HepG2 (cell line): ENCODE data around the gene MEX3D. TPM values are rescaled to one million over a fixed set of nuclear protein-coding genes. Genes with fewer than 3 reads are reported as not detected.
A peak's percentile ranks its signal among the peaks of the same experiment; 100 is the strongest.

Source experiments
- AHDC1 ChIP-seq: sonication (generic); formaldehyde crosslinking; IDR thresholded peaks from 2 replicates; pipeline ENCODE4 v1.5.1; 2020; ENCODE audit warnings: mild to moderate bottlenecking, missing genetic modification reagents, borderline replicate concordance
- AKAP8 ChIP-seq: sonication (generic); formaldehyde crosslinking; IDR thresholded peaks from 2 replicates; pipeline ENCODE4 v1.5.1; 2020; ENCODE audit warnings: mild to moderate bottlenecking, missing genetic modification reagents
- CAMTA2 ChIP-seq: sonication (generic); formaldehyde crosslinking; IDR thresholded peaks from 2 replicates; pipeline ENCODE4 v1.4.0; 2020; ENCODE audit warnings: mild to moderate bottlenecking, missing genetic modification reagents, borderline replicate concordance
- CHD4 ChIP-seq: fragments of 200-600 bp; sonication (generic); IDR thresholded peaks from 2 replicates; pipeline ENCODE4 v1.7.0; 2017; ENCODE audit warnings: mild to moderate bottlenecking, low read length, borderline replicate concordance
- EP300 ChIP-seq, 3 experiments: sonication (generic) in 1 of 3; formaldehyde crosslinking in 1 of 3; IDR thresholded peaks; 2 replicates each; pipeline versions ENCODE4 v1.5.1 to v1.6.1; 2011 to 2020; ENCODE audit warnings: low read depth in 2 of 3, low read length in 2 of 3, borderline replicate concordance in 1 of 3, improper control_type of control experiment in 1 of 3, mild to moderate bottlenecking in 1 of 3, missing genetic modification reagents in 1 of 3, moderate library complexity in 1 of 3
- GATAD1 ChIP-seq: IDR thresholded peaks from 2 replicates; pipeline ENCODE4 v1.6.1; 2016; ENCODE audit warnings: missing genetic modification reagents, missing compliant biosample characterization
- HNRNPLL ChIP-seq: fragments of 200-400 bp; formaldehyde crosslinking; IDR thresholded peaks from 2 replicates; pipeline ENCODE4 v1.6.1; 2017; ENCODE audit warnings: mild to moderate bottlenecking, low read depth, low read length; ENCODE audit not compliant: poor library complexity, severe bottlenecking
- KAT7 ChIP-seq: IDR thresholded peaks from 2 replicates; pipeline ENCODE4 v1.6.1; 2018; ENCODE audit warnings: borderline replicate concordance, missing compliant biosample characterization
- KLF6 ChIP-seq: IDR thresholded peaks from 2 replicates; pipeline ENCODE4 v1.8.0; 2016; ENCODE audit warnings: missing biosample characterization, missing genetic modification reagents
- MAFF ChIP-seq: IDR thresholded peaks from 2 replicates; pipeline ENCODE4 v1.6.1; 2011; ENCODE audit warnings: low read depth, low read length, improper control_type of control experiment
- NFKB2 ChIP-seq: sonication (generic); formaldehyde crosslinking; IDR thresholded peaks from 2 replicates; pipeline ENCODE4 v1.4.0; 2020; ENCODE audit warnings: missing genetic modification reagents, borderline replicate concordance
- PPARG ChIP-seq: conservative IDR thresholded peaks from 2 replicates; pipeline ENCODE4 v1.6.1; 2016; ENCODE audit warnings: missing biosample characterization, missing genetic modification reagents
- SMYD3 ChIP-seq: sonication (generic); formaldehyde crosslinking; IDR thresholded peaks from 2 replicates; pipeline ENCODE4 v1.8.1; 2023; ENCODE audit warnings: mild to moderate bottlenecking, missing genetic modification reagents
- ZNF446 ChIP-seq: sonication (generic); formaldehyde crosslinking; IDR thresholded peaks from 2 replicates; pipeline ENCODE4 v1.5.0; 2020; ENCODE audit warnings: mild to moderate bottlenecking, missing genetic modification reagents
- ZNF740 ChIP-seq: sonication (generic); formaldehyde crosslinking; IDR thresholded peaks from 2 replicates; pipeline ENCODE4 v1.4.0; 2020; ENCODE audit warnings: missing genetic modification reagents
- polyA plus RNA-seq, 8 experiments: library from polyadenylated mRNA; depleted of rRNA in 3 of 8; stranded (reverse) in 7 of 8; unstranded in 1 of 8; fragments of >200 nt; fragmentation: Illumina TruSeq in 4 of 8; extraction: Trizol in 4 of 8; gene quantifications; 2 replicates each; pipeline versions ENCODE4 v1.2.1 to v1.2.3, GENCODE V29; 2011 to 2016; ENCODE audit warnings: low read depth in 4 of 8, missing spikeins in 1 of 8, mixed read lengths in 1 of 8; ENCODE audit not compliant: insufficient read depth in 1 of 8
- total RNA-seq, 5 experiments: library from RNA; depleted of rRNA; stranded (reverse); fragments of >200 nt; fragmentation: Illumina TruSeq; extraction: Trizol; gene quantifications; 2 replicates each; pipeline ENCODE4 v1.2.3, GENCODE V29; 2016; ENCODE audit warnings: low read depth in 1 of 5
- TF ChIP-seq, protein P1 (sequence below): sonication (generic); formaldehyde crosslinking; IDR thresholded peaks from 2 replicates; pipeline ENCODE4 v1.4.0; 2020; ENCODE audit warnings: mild to moderate bottlenecking, low read depth, missing genetic modification reagents
- TF ChIP-seq, protein P2 (sequence below): sonication (generic); formaldehyde crosslinking; IDR thresholded peaks from 2 replicates; pipeline ENCODE4 v1.4.0; 2020; ENCODE audit warnings: missing genetic modification reagents, borderline replicate concordance
- TF ChIP-seq, protein P3 (sequence below): sonication (generic); formaldehyde crosslinking; IDR thresholded peaks from 2 replicates; pipeline ENCODE4 v1.5.1; 2020; ENCODE audit warnings: missing genetic modification reagents, mild to moderate bottlenecking, borderline replicate concordance

The MEX3D gene
- total and polyA plus RNA-seq, 2 of the 13 experiments (the other 11 are each of a cell fraction or from before 2014, with no cell fraction given): 3.6 to 17.1 TPM

GRCh38 chr19:1568320-1569019 is at the start of gene MEX3D (continued):
- TF ChIP-seq, protein P1, sequence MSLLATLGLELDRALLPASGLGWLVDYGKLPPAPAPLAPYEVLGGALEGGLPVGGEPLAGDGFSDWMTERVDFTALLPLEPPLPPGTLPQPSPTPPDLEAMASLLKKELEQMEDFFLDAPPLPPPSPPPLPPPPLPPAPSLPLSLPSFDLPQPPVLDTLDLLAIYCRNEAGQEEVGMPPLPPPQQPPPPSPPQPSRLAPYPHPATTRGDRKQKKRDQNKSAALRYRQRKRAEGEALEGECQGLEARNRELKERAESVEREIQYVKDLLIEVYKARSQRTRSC: no peak
- TF ChIP-seq AHDC1 (CRISPR knock-in tag) (no peak), GATAD1 (CRISPR knock-in tag) (no peak), ZNF740 (peak; percentile 62; the same call in 1 of the 2 replicates), KLF6 (0 out of 2 replicates have a peak, but pooled peaks have one; percentile 57), MAFF (no peak), SMYD3 (CRISPR knock-in tag) (0 out of 2 replicates have a peak, but pooled peaks have one; percentile 31), CHD4 (no peak), PPARG (CRISPR knock-in tag) (0 out of 2 replicates have a peak, but pooled peaks have one; percentile 30), CAMTA2 (CRISPR knock-in tag) (no peak), HNRNPLL (no peak), ZNF446 (CRISPR knock-in tag) (0 out of 2 replicates have a peak, but pooled peaks have one; percentile 31), EP300 (IDR thresholded peaks at IDR 0.05; ENCODE audit: low read depth in 2 of 2, low read length in 2 of 2) (no peak), EP300 (CRISPR knock-in tag; IDR thresholded peaks at IDR 0.05; ENCODE audit: borderline replicate concordance) (0 out of 2 replicates have a peak, but pooled peaks have one; percentile 18), NFKB2 (CRISPR knock-in tag) (peak; percentile 83), KAT7 (no peak), AKAP8 (CRISPR knock-in tag) (peak; percentile 54; the same call in 1 of the 2 replicates)
- TF ChIP-seq, protein P2, sequence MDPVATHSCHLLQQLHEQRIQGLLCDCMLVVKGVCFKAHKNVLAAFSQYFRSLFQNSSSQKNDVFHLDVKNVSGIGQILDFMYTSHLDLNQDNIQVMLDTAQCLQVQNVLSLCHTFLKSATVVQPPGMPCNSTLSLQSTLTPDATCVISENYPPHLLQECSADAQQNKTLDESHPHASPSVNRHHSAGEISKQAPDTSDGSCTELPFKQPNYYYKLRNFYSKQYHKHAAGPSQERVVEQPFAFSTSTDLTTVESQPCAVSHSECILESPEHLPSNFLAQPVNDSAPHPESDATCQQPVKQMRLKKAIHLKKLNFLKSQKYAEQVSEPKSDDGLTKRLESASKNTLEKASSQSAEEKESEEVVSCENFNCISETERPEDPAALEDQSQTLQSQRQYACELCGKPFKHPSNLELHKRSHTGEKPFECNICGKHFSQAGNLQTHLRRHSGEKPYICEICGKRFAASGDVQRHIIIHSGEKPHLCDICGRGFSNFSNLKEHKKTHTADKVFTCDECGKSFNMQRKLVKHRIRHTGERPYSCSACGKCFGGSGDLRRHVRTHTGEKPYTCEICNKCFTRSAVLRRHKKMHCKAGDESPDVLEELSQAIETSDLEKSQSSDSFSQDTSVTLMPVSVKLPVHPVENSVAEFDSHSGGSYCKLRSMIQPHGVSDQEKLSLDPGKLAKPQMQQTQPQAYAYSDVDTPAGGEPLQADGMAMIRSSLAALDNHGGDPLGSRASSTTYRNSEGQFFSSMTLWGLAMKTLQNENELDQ (CRISPR knock-in tag): no peak
- TF ChIP-seq, protein P3, sequence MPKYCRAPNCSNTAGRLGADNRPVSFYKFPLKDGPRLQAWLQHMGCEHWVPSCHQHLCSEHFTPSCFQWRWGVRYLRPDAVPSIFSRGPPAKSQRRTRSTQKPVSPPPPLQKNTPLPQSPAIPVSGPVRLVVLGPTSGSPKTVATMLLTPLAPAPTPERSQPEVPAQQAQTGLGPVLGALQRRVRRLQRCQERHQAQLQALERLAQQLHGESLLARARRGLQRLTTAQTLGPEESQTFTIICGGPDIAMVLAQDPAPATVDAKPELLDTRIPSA (CRISPR knock-in tag): peak; percentile 55; the same call in 1 of the 2 replicates
